ENCODE measurements around the gene SPATA3.
A peak's percentile ranks its signal among the peaks of the same experiment; 100 is the strongest.

Gene SPATA3

GRCh38 chr2:230968921-230969658, 26.8 kb upstream of the SPATA3 start:
- no peak for DNase-seq

GRCh38 chr2:230969659-230970015, 26.3 kb upstream of the SPATA3 start:
- DNase-seq: no peak

- DNase-seq: no peak
Observed at GRCh38 chr2:230972046-230972445, 23.9 kb upstream of the SPATA3 start.

- DNase-seq: no peak
Observed at GRCh38 chr2:230974096-230974913, 21.6 kb upstream of the SPATA3 start.

- no peak for DNase-seq
Observed at GRCh38 chr2:230975927-230976326, 20.0 kb upstream of the SPATA3 start.

- no peak for DNase-seq
Observed at GRCh38 chr2:230976671-230977171, 19.2 kb upstream of the SPATA3 start.

- DNase-seq: no peak
Observed at GRCh38 chr2:230980468-230980867, 15.5 kb upstream of the SPATA3 start.

GRCh38 chr2:230981704-230982103, 14.2 kb upstream of the SPATA3 start:
- DNase-seq: no peak

- DNase-seq: no peak
Observed at GRCh38 chr2:230982126-230982525, 13.8 kb upstream of the SPATA3 start.

- DNase-seq: no peak
Observed at GRCh38 chr2:230982528-230982927, 13.4 kb upstream of the SPATA3 start.

GRCh38 chr2:230983566-230983965, 12.4 kb upstream of the SPATA3 start:
- no peak for DNase-seq

- no peak for DNase-seq
Observed at GRCh38 chr2:230984393-230985220, 11.3 kb upstream of the SPATA3 start.

GRCh38 chr2:230985519-230986231, 10.2 kb upstream of the SPATA3 start:
- no peak for DNase-seq

GRCh38 chr2:230986520-230987136, 9.3 kb upstream of the SPATA3 start:
- no peak for DNase-seq

- peak; percentile 42 for DNase-seq
Observed at GRCh38 chr2:230987137-230988020, 8.5 kb upstream of the SPATA3 start.

- no peak for DNase-seq
Observed at GRCh38 chr2:230989731-230990130, 6.2 kb upstream of the SPATA3 start.

GRCh38 chr2:230990131-230990898, 5.6 kb upstream of the SPATA3 start:
- no peak for DNase-seq

GRCh38 chr2:230990899-230991150, 5.1 kb upstream of the SPATA3 start:
- no peak for DNase-seq

- DNase-seq: no peak
Observed at GRCh38 chr2:230991598-230991997, 4.3 kb upstream of the SPATA3 start.

- no peak for DNase-seq
Observed at GRCh38 chr2:230996661-230997060, 740 bp downstream of the SPATA3 start.

- DNase-seq: no peak
Observed at GRCh38 chr2:230998882-230999281, 3.0 kb downstream of the SPATA3 start.

All from COR-L47 (cell line).